ENCODE measurements around the gene PEX3.
"Not testable (repeated sequence)": the region's sequence is repeated elsewhere in the genome, so short reads cannot be mapped to it uniquely, and the experiment has no call there.

The PEX3 gene

GRCh38 chr6:143507358-143508145 is 56.9 kb downstream of the PEX3 start:
- no peak for DNase-seq

GRCh38 chr6:143510326-143510725 is 59.7 kb downstream of the PEX3 start:
- DNase-seq, result not testable (repeated sequence)

GRCh38 chr6:143510991-143511891 is 60.6 kb downstream of the PEX3 start, which contains the start of gene FUCA2:
FUCA2 (minus strand) TSS chr6:143511720; CDS start chr6:143511634, 86 bp downstream.
- DNase-seq, result peak; percentile 92 to 96 (median 96)

GRCh38 chr6:143513410-143513809 is 62.8 kb downstream of the PEX3 start:
- DNase-seq, result peak; percentile 6 to 58 (median 38)

GRCh38 chr6:143515061-143515760 is 64.6 kb downstream of the PEX3 start:
- no peak for DNase-seq

- no peak for DNase-seq
These were observed 65.3 kb downstream of the PEX3 start for GRCh38 chr6:143515766-143516355.

- peak; percentile 37 to 75 (median 66) for DNase-seq
These were observed 66.3 kb downstream of the PEX3 start for GRCh38 chr6:143516690-143517446.

GRCh38 chr6:143517447-143517773 is 66.8 kb downstream of the PEX3 start:
- no peak for DNase-seq

GRCh38 chr6:143522039-143522600 is 71.5 kb downstream of the PEX3 start:
- DNase-seq, result no peak

GRCh38 chr6:143525356-143525755 is 74.8 kb downstream of the PEX3 start:
- peak in 2 of 4 experiments; percentile 52 to 54 for DNase-seq

- no peak for DNase-seq
These were observed 77.1 kb downstream of the PEX3 start for GRCh38 chr6:143527677-143528076.

GRCh38 chr6:143528164-143528811 is 77.7 kb downstream of the PEX3 start:
- DNase-seq, result peak in 2 of 4 experiments; percentile 24 to 38

- DNase-seq, result no peak
These were observed 78.5 kb downstream of the PEX3 start for GRCh38 chr6:143529095-143529494.

GRCh38 chr6:143531720-143532499 is 81.3 kb downstream of the PEX3 start:
- DNase-seq, result no peak

- DNase-seq, result no peak
These were observed 84.6 kb downstream of the PEX3 start for GRCh38 chr6:143535189-143535614.

- peak; percentile 45 to 83 (median 73) for DNase-seq
These were observed 85.9 kb downstream of the PEX3 start for GRCh38 chr6:143536461-143536865.

- DNase-seq, result peak; percentile 80 to 90 (median 84)
These were observed 86.5 kb downstream of the PEX3 start for GRCh38 chr6:143536866-143537691.

GRCh38 chr6:143538374-143538773 is 87.8 kb downstream of the PEX3 start:
- DNase-seq, result no peak

- DNase-seq, result no peak
These were observed 88.5 kb downstream of the PEX3 start for GRCh38 chr6:143539106-143539505.
